Measurements from ENCODE around the gene KCNMA1.

KCNMA1 gene

DNA sequence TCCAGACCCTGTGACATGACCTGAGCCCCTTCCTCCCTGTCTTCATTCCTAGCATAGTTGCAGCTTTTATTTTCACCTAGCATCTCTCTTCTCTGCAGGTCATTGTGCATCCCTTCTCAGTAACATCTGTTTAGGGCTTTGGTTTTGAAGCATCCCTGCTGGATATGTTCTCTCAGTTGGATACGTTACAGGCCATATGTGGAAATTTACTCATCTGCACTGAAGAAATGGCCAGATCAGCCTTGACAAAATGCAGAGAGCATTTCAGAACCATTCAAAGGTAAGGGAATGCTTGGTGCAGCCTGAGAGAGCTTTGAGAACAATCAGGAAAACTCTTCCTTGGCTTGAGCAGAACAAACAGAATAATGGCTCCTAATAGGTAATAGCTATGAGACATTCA lies 647.0 kb downstream of the KCNMA1 start:
- DNase-seq = no peak

DNA sequence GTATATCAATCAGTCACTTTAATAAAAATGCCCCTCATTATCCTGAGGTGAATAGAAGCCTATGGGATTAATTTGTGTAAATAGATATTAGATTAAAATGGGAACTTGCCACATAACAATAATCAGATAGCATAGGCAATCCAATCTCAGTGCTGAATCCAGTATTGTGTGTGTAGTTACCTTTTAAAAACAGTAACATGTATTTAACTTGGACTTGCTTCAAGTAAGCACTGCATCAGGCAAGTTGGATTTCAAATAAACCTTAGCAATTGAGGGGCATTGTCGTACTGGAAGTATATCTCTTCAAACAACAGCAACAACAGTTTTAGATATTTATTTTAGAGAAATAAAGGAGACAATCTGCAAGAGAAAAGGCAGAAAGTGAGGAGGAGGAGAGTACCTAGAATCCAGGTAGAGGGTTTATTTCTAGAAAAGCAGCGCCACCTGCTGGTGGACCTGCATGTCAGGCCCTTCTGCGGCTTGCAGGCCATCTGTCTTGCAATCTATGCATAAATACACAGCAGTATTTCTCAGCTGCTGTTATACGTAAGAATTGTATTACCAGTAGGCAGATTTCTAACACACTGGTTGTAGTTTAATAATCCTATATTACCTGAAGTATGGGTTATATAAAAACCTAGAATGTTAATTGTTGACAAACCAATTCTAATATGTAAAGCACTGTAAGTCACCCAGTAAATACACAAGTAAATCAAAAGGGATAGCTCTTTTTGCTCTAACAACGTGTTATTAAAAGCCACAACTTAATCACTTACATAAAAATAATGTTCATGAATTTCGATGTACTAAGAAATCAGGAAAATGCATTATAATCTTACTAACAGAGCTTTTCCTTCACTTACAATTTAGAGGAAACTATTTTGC lies 652.8 kb downstream of the KCNMA1 start:
- peak; percentile 68 to 71 for DNase-seq

DNA sequence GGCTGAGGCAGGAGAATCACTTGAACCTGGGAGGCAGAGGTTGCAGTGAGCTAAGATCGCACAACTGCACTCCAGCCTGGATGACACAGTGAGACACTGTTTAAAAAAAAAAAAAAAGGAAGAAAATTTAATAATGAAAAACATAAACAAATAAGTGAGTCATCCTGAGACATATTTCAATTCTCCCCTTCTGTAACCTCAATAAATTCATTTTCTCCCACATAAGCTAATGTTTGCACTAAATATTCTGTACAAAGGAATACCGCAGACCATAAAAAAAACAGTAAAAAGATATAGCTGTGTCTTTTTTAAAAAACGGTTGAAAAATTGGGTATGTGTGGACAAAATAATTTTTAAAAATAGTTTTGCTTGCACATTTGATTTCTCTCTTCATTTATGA lies 654.0 kb downstream of the KCNMA1 start:
- DNase-seq = no peak

DNA sequence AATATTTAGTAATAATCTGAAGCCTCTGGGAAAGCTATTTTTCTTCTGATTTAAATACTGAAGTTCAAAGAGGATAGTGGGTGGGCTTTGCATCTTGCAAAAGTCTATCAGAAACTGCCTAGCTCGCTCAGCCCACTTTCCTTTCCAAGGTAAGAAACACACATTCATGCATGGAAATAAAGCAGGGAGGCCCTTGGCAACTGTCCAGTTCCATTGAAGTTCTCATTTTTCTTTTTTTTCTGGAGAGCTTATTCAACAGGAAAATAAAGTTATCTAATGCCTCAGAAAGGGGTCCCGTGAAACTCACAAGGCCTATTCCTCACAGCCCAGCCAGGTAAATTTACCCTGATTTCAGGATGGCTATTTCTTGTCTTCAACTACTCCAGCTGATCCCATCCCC lies 654.9 kb downstream of the KCNMA1 start:
- DNase-seq = no peak

DNA sequence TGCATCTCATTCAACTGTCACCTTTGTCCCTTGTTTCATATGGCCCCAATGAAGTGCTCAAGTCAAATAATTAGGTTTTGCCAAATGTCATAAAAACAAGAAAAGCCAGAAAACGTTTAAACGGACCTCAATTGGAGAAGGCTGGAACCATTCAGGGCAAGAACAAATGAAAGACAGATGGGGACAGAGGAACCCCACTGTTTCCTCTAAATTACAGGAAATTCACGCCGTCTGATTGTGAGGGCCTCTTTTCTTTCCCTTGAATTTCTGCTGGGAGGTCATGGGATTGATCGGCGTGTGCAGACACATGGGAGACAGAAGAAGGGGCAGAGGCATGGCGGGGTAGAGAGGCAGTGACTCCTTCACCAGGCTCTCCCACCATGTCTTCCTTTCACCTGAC lies 656.4 kb downstream of the KCNMA1 start:
- DNase-seq = no peak

- no peak for DNase-seq
Observed at GRCh38 chr10:76977901-76978300, 659.7 kb downstream of the KCNMA1 start.

DNA sequence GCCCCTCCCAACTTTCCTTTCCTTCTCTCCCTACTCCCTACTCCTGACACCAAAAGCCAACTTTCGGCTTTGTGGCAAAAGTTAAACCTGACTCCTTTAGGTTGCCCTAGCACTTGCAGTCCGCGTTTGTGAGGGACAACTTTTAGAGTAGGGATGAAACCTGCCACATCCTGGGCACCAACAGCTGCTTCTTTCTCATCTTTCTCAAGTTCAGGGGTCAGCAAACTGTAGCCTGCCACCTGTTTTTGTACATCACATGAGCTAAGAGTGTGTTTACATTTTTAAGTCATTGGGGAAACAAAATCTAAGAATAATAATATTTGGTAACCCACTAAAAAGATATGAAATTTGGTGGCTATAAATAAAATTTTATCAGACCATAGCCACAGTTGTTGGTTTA lies 660.6 kb downstream of the KCNMA1 start:
- DNase-seq = no peak

DNA sequence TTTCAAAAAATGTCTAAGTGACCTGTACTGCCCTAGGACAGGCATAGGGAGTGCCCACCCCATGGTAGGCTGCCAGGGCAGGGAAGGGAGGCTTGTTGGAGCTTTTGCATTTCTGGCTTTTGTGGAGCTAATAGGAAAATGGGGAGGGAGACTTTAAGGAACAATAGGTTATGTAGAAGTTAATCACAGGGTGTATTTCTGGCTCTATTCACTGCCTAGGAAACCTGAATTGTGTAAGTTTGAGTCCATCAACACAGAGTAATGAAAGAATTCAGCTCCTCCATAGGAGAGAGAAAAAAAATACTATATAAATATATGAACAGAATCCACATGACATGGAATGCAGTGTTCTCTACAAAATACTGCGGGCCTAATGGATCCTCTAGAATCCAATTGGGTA lies 661.5 kb downstream of the KCNMA1 start:
- DNase-seq = no peak

DNA sequence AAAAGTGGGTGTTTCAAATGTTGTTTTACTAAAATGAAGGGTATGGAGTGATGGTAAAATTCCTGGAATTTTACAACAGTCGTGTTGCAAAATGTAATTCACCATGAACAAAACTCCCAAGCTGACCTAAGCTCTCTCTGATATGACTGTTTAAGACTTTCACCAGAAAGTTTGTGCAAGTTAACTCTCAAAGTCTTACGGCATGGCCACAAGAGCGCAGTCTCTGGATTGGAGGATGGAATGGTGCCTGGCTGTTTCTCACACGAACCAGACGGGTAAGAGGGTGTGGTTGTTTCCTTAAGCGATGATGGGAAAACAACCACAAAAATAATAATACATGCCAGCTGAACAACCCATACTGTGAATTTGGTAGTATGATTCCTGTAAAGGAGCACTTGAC lies 662.5 kb downstream of the KCNMA1 start:
- no peak for DNase-seq

DNA sequence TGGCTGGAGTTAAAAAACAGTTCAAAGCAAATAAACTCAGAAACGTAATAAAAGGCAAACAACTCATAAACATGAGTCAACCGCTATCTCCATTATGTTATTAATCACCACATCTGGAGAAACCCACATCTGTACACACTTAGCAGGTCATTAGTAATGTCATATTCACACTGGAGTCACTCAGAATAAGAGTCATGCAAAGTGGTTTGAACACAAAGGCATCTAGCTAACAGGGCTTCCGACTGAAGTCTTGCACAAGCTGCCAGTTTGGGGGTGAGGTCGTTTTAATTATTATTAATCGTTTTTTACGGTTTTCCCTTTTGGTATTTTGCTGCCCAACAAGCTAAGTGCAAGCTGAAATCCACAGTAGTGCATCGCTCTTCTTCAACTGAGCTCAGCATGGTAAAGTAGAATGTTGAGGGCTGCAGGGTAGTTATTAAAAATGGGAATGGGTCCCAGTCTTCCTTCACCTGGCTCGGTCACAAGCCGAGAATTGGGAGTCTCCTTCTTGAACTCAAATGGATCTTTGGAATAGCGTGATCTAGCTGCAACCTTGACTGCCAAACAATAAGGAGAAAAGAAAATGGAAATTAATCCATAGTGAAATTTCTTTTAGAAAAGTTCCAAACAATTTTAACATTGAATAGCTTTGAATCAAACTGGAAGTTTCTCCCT lies 663.5 kb downstream of the KCNMA1 start:
- no peak for DNase-seq

DNA sequence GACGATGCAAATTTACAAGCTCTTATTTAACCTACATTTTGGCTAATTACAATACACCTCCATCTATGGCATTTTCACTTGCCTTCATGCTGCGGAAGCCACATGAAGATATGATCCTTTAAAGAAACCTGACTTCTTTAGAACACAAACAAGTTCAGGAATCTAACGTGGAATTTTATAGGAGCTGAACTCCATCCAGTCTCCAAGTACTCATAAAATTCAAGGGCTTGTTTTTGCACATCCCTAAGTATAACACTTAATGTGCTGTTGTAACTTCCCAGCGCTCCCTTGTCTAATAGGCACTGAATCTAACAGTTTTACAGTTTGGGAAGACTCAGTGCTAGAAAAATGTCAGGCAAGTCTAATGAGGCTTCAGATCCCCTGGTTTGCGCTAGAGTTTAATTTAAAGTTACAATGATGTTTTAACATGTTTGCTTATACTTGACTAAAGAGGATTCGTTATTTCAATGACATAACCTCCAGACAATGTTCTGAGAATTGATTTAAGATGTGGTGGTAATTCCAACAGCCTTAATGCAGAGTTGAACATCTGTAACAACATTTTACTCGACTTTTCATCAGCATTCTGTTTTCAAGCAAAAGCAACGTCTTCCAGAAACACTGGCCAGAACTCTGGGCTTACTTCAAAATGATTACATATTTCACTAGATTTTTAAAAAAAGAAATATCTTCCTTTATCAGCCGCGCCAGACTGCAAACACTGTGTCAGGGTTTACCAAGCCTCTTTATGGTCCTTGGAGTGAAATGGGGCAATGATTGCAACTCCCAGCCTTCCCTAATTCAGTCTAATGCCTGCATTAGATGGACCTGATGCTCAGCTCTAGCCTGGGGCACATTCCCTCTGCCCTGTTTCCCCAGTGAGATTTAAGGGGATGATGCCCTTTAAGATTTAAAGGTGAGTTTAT lies 664.3 kb downstream of the KCNMA1 start:
- no peak for DNase-seq

GRCh38 chr10:76972541-76972940 lies 665.1 kb downstream of the KCNMA1 start:
- DNase-seq = no peak

GRCh38 chr10:76971547-76972170 lies 665.9 kb downstream of the KCNMA1 start:
- no peak for DNase-seq

- no peak for DNase-seq
Observed at GRCh38 chr10:76970711-76971519, 666.7 kb downstream of the KCNMA1 start.

GRCh38 chr10:76969366-76969948 lies 668.2 kb downstream of the KCNMA1 start:
- no peak for DNase-seq

DNA sequence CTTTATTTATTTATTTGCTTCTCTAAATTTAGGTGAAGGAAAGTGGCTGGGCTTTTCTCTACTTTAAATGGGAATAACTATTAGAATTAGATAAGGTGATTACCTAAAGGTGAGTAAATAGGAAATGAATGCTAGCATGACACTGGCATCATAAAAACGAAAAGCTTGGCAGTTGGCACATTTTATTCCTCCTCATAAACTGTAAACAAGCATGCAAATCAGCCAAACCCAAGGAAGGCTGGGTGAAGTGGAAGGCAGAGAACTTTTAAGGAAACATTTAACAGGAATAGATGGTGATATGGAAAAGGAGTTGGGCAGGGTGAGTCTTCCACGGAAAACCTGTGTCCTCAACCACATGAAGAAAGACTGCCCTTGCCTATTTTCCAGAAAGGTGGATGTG lies 669.1 kb downstream of the KCNMA1 start:
- no peak for DNase-seq

- DNase-seq = no peak
Observed at GRCh38 chr10:76962851-76963250, 674.8 kb downstream of the KCNMA1 start.

DNA sequence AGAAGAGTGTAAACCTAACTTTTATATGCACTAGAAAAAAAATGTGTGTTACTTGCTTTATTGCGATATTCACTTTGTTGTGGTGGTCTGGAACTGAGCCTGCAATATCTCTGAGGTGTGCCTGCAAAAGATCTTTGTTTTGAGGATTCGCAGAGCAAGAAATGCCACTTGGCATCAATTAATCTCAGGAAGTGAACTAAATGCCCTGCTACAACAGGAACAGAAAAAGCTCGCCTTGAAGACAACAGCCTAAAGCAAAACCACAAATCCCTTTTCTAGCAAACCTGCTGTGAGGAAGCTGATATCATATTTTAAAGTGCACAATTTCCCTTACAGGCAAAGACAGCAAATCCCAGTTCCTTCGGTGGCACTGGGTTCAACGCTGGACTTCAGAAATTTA lies 675.8 kb downstream of the KCNMA1 start:
- no peak for DNase-seq

DNA sequence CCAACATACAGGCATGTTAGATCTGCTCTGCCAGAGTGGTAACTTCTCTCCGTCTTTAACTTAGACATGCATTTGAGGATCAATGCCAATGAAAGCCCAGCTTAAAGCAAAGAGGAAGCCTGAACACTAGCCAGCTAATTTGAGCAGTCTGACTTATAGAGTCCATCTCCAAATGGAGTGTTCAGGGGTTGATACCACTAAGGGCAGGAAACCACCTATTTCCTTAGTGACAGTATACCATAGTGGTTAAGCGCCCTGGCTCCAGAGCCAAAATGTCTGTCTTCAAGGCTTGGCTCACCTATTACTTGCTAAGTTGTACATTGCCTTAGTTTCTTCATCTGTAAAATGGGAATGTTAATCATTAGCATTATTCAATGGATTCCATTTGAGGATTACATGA lies 678.5 kb downstream of the KCNMA1 start:
- no peak for DNase-seq

DNA sequence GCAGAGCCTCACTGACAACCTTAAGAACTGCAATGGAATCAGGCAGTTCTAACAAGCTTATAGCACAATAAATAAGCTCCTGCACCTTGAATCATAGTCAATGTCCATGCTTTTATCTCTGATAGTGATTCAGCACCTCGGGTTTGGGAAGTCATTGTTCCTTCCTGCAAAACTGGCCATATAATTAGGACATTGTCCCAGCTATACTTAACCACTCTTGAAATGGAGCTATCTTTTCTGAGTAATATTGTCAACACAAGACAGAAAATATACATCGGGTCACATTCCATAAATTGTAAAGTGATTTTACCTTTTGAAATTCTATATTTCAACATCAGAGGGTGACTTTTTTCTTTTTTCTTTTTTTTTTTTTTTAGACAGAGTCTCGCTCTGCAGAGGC lies 682.8 kb downstream of the KCNMA1 start:
- DNase-seq = no peak

DNA sequence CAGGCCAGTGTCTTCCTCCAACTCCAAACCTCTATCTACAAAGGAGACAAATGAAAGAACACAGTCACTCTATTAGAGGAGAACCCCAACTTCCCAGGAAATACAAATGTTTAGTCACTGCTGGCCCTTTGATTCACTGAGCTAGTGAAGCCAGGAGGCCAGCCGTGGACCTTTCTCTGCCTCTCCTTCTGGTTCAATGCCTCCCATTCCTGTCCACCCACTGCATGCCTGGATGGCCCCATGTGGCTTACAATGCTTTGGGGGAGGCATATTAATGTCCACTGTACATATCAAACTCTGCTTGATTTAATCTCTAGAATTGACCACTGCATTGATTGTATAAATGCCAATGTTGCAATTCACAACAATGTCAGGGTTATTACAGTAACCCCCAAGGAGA lies 687.3 kb downstream of the KCNMA1 start:
- DNase-seq = no peak

DNA sequence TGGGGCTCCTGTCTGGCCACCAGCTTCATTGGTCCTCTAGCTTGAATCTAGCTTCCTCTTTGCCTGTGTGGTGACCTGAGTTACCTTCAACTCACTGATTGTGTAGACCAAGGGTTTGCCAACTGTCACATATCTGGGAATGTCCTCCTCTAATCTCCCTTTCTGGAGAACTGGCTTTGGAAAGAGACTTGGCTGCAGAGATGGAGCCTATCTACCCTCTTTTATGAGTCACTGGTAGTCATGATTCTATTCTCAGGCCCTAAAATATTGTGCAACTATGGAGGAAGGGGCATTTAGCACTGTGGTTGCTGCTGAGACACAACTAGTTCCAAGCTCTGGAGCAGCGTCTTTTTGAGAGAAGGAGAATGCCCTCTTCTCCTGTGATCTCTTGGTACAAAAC lies 691.3 kb downstream of the KCNMA1 start:
- no peak for DNase-seq
